Endothelial cell of umbilical vein (primary cell): ENCODE measurements around the gene TLR4. TPM values are rescaled to one million over a fixed set of nuclear protein-coding genes. Genes with fewer than 3 reads are reported as not detected.

Source experiments
- BruUV-seq: library from RNA; stranded (reverse); fragments of 400-500 nt; replicated peaks from 2 replicates; lab custom pipeline; 2021; lab: Mats Ljungman, UMichigan
- CTCF ChIA-PET: fragments of 300-600, 350-600 bp; sonication (Branson Sonifier 250); formaldehyde crosslinking; loops from one replicate; lab custom pipeline; 2021; ENCODE audit warnings: antibody characterized with exemption, inconsistent platforms; lab: Charles Lee
- POLR2A ChIA-PET: fragments of 300-600, 350-600 bp; sonication (Branson Sonifier 250); formaldehyde crosslinking; loops from one replicate; lab custom pipeline; 2021; ENCODE audit warnings: antibody characterized with exemption, inconsistent platforms; lab: Charles Lee
- DNase-seq: peaks from one replicate; pipeline ENCODE4 v3.0.0-alpha.2; 2011; ENCODE audit warnings: low read depth, low spot score
- FAIRE-seq: peaks from 2 replicates; lab custom pipeline; 2011; peaks lifted over from hg19 to GRCh38; lab: Jason Lieb, UNC
- H2AFZ ChIP-seq: 2 replicates; pipeline ENCODE4 v1.6.0; 2012; ENCODE audit warnings: low read depth, low read length, control low read depth, inconsistent platforms
- H3K27ac ChIP-seq: 2 replicates; pipeline ENCODE4 v1.5.1; 2011; ENCODE audit warnings: low read depth, mild to moderate bottlenecking, control low read depth, low read length, moderate library complexity; ENCODE audit not compliant: insufficient read depth
- H3K27me3 ChIP-seq, 2 experiments: 2 replicates each; pipeline versions ENCODE4 v1.6.0 to v1.6.1; 2011; ENCODE audit warnings: low read length in 2 of 2, mixed read lengths in 1 of 2; ENCODE audit not compliant: control insufficient read depth in 2 of 2, insufficient read depth in 2 of 2
- H3K36me3 ChIP-seq, 2 experiments: 2 replicates in 1 of 2; 3 replicates in 1 of 2; pipeline ENCODE4 v1.5.1; 2011; ENCODE audit warnings: low read length in 2 of 2, mild to moderate bottlenecking in 1 of 2, moderate library complexity in 1 of 2; ENCODE audit not compliant: control insufficient read depth in 2 of 2, insufficient read depth in 2 of 2; ENCODE audit errors: extremely low read depth in 1 of 2
- H3K4me1 ChIP-seq: 3 replicates; pipeline ENCODE4 v1.5.1; 2011; ENCODE audit warnings: mild to moderate bottlenecking, low read length; ENCODE audit not compliant: control insufficient read depth, insufficient read depth; ENCODE audit errors: extremely low read depth
- H3K4me2 ChIP-seq: 2 replicates; pipeline ENCODE4 v1.6.1; 2011; ENCODE audit warnings: low read length, control low read depth, mixed read lengths; ENCODE audit not compliant: insufficient read depth
- H3K4me3 ChIP-seq, 3 experiments: fragments of 200-600 bp in 1 of 3; sonication (generic), shearing (Covaris generic) in 1 of 3; replicated peaks in 1 of 3; 2 replicates each; pipeline ENCODE4 v1.5.1; 2011 to 2016; ENCODE audit warnings: control low read depth in 3 of 3, low read length in 3 of 3, mild to moderate bottlenecking in 2 of 3, inconsistent platforms in 1 of 3, low read depth in 1 of 3, moderate library complexity in 1 of 3; ENCODE audit not compliant: insufficient read depth in 1 of 3
- H3K79me2 ChIP-seq: 2 replicates; pipeline ENCODE4 v1.6.0; 2012; ENCODE audit warnings: low read length, inconsistent platforms; ENCODE audit not compliant: control insufficient read depth, insufficient read depth
- H3K9ac ChIP-seq: replicated peaks from 2 replicates; pipeline ENCODE3; 2011; ENCODE audit warnings: low read length, control low read depth; ENCODE audit not compliant: insufficient read depth; ENCODE audit errors: extremely low read depth
- H3K9me1 ChIP-seq: replicated peaks from 3 replicates; pipeline ENCODE4 v1.6.0; 2011; ENCODE audit warnings: mild to moderate bottlenecking, low read length; ENCODE audit not compliant: control insufficient read depth, insufficient read depth; ENCODE audit errors: extremely low read depth
- H3K9me3 ChIP-seq: replicated peaks from 2 replicates; pipeline ENCODE4 v1.5.1; 2012; ENCODE audit warnings: low read length, inconsistent platforms; ENCODE audit not compliant: control insufficient read depth, insufficient read depth
- H4K20me1 ChIP-seq: replicated peaks from 2 replicates; pipeline ENCODE3; 2011; ENCODE audit warnings: mild to moderate bottlenecking, low read length; ENCODE audit not compliant: control insufficient read depth, insufficient read depth; ENCODE audit errors: extremely low read depth
- CTCF ChIP-seq, 2 donors: IDR thresholded peaks; 1 replicate in 1 of 2; 2 replicates in 1 of 2; pipeline ENCODE4 v1.5.1; 2011; ENCODE audit warnings: low read length in 2 of 2, mild to moderate bottlenecking in 2 of 2, moderate library complexity in 2 of 2, control low read depth in 1 of 2, inconsistent platforms in 1 of 2, low read depth in 1 of 2; ENCODE audit not compliant: insufficient read depth in 1 of 2; ENCODE audit errors: extremely low read depth in 1 of 2
- EZH2 ChIP-seq: IDR thresholded peaks from 2 replicates; pipeline ENCODE4 v1.6.1; 2012; ENCODE audit warnings: borderline replicate concordance, low read depth, mild to moderate bottlenecking, moderate library complexity, low read length, inconsistent platforms; ENCODE audit not compliant: severe bottlenecking
- FOS ChIP-seq: IDR thresholded peaks from 2 replicates; pipeline ENCODE4 v1.6.1; 2011; ENCODE audit warnings: mild to moderate bottlenecking, low read length, moderate library complexity, borderline replicate concordance; ENCODE audit not compliant: insufficient read depth
- GATA2 ChIP-seq: IDR thresholded peaks from 2 replicates; pipeline ENCODE4 v1.7.0; 2011; ENCODE audit warnings: low read depth, mild to moderate bottlenecking, moderate library complexity, mixed read lengths, low read length; ENCODE audit not compliant: insufficient read length, insufficient read depth
- JUN ChIP-seq: IDR thresholded peaks from 2 replicates; pipeline ENCODE4 v1.6.1; 2011; ENCODE audit warnings: borderline replicate concordance, low read depth; ENCODE audit not compliant: insufficient read length, insufficient read depth
- MAX ChIP-seq: IDR thresholded peaks from 2 replicates; pipeline ENCODE4 v1.6.1; 2011; ENCODE audit not compliant: insufficient read depth, insufficient read length
- MYC ChIP-seq: IDR thresholded peaks from one replicate; pipeline ENCODE4 v1.6.1; 2011; ENCODE audit warnings: mild to moderate bottlenecking, low read depth, low read length
- POLR2A ChIP-seq: IDR thresholded peaks from 2 replicates; pipeline ENCODE4 v1.6.1; 2012; ENCODE audit warnings: low read depth, mild to moderate bottlenecking, control low read depth, low read length
- POLR2AphosphoS5 ChIP-seq: IDR thresholded peaks from 2 replicates; pipeline ENCODE4 v1.6.1; 2012; ENCODE audit warnings: low read depth, mild to moderate bottlenecking, control low read depth, low read length, moderate library complexity; ENCODE audit not compliant: insufficient read depth
- dilution Hi-C: fragments of 300-500 bp; cut with MboI; formaldehyde crosslinking; loops from one replicate; pipeline ENCODE4 v1.15.0; 2019; ENCODE audit warnings: low sequenced_read_pairs; ENCODE audit not compliant: extremely low pct_ligation_motif_present
- intact Hi-C: fragments of 100-400 bp; cut with micrococcal nuclease; formaldehyde crosslinking; loops from one replicate; pipeline ENCODE4 v1.10.0; 2022
- polyA plus RNA-seq, 4 experiments: library from polyadenylated mRNA; depleted of rRNA in 3 of 4; stranded (reverse) in 3 of 4; unstranded in 1 of 4; fragments of >200 nt; gene quantifications; 2 replicates each; pipeline versions ENCODE4 v1.2.1 to v1.2.3, GENCODE V29; 2011 to 2012; ENCODE audit warnings: missing spikeins in 1 of 4
- total RNA-seq: library from RNA; stranded (reverse); gene quantifications from 2 replicates; pipeline ENCODE4 v1.2.3, GENCODE V29; 2021

The TLR4 gene
- total and polyA plus RNA-seq, 2 donors (not counting 3 experiments of a cell fraction or from before 2014, with no cell fraction given), result 18.2 to 38.6 TPM

GRCh38 chr9:117745598-117745997, 41.4 kb downstream of the TLR4 start:
- Histone ChIP-seq H3K4me3 (no peak overlapping the region), H3K9me1 (no peaks in the 10 kb centered on the region), H3K4me2 (no peak overlapping the region), H3K79me2 (no peaks in the 10 kb centered on the region), H3K27ac (no peak overlapping the region), H3K9me3 (no peaks in the 10 kb centered on the region), H4K20me1 (no peaks in the 10 kb centered on the region), H3K4me1 (no peaks in the 10 kb centered on the region), H2AFZ (no peak overlapping the region), H3K36me3 (no peaks in the 10 kb centered on the region), H3K9ac (no peak overlapping the region), H3K27me3 (peaks cover 14 to 19% of the 10 kb centered on the region in 2 experiments)
- no TSS peak for BruUV-seq
- ChIA-PET POLR2A (no interaction called here), CTCF (no interaction called here)
- no peak for TF ChIP-seq MYC
- TF ChIP-seq JUN, result no peak
- TF ChIP-seq MAX, result no peak
- TF ChIP-seq FOS, result no peak
- no peak for TF ChIP-seq POLR2AphosphoS5
- no peak for TF ChIP-seq GATA2
- no peak for TF ChIP-seq EZH2
- no peak for TF ChIP-seq CTCF (IDR thresholded peaks at IDR 0.05; ENCODE audit: extremely low read depth in 1 of 2, insufficient read depth in 1 of 2, low read depth in 1 of 2, low read length in 2 of 2)
- TF ChIP-seq POLR2A, result no peak
- FAIRE-seq (no peak), DNase-seq (no peak)
- intact Hi-C loops, result no loop called here
- dilution Hi-C loops, result no loop called here
